Measurements from ENCODE around the gene CALCR.
"Not testable (repeated sequence)": the region's sequence is repeated elsewhere in the genome, so short reads cannot be mapped to it uniquely, and the experiment has no call there.

The CALCR gene

DNA sequence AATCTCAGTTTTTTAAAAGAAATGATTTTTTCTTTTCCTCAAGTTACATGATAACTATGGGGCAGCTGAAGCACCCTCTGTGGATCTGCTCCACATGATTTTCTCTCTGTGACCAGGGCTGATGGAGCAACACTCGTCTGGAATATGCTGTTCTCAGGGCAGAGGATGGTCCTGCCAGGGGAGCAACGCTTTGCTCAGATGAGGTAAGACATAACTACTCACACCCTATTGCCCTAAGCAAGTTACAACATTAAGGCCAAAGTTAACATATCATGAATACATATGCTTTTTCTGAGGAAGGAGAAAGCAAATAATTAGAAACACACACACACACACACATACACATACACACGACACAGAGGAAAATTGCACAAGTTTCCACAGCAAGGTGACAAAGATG, 71.4 kb downstream of the CALCR start:
- no peaks in the 10 kb centered on the region for H3K4me1 ChIP-seq (ENCODE audit: insufficient read depth, low read length)
- no peak overlapping the region for H3K27ac ChIP-seq (ENCODE audit: low read length)
- no peaks in the 10 kb centered on the region for H3K27me3 ChIP-seq (ENCODE audit: insufficient read depth, low read length)
- H3K9ac ChIP-seq (ENCODE audit: low read depth, low read length) = no peak overlapping the region
- no peaks in the 10 kb centered on the region for H3K9me3 ChIP-seq (ENCODE audit: insufficient read depth, low read depth, low read length)
- no peaks in the 10 kb centered on the region for H3K36me3 ChIP-seq (ENCODE audit: insufficient read depth, low read depth, low read length)
- no peak overlapping the region for H3K4me3 ChIP-seq (ENCODE audit: low read length)

DNA sequence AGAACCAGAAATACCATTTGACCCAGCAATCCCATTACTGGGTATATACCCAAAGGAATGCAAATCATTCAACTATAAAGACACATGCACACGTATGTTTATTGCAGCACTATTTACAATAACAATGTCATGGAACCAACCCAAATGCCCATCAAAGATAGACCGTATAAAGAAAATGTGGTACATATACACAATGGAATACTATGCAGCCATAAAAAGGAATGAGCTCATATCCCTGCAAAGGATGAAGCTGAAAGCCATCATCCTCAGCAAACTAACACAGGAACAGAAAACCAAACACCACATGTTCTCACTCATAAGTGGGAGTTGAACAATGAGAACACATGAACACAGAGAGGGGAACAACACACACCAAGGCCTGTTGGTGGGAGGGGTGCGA, 82.7 kb downstream of the CALCR start:
- not testable (repeated sequence) for H3K9me3 ChIP-seq (ENCODE audit: insufficient read depth, low read depth, low read length)

DNA sequence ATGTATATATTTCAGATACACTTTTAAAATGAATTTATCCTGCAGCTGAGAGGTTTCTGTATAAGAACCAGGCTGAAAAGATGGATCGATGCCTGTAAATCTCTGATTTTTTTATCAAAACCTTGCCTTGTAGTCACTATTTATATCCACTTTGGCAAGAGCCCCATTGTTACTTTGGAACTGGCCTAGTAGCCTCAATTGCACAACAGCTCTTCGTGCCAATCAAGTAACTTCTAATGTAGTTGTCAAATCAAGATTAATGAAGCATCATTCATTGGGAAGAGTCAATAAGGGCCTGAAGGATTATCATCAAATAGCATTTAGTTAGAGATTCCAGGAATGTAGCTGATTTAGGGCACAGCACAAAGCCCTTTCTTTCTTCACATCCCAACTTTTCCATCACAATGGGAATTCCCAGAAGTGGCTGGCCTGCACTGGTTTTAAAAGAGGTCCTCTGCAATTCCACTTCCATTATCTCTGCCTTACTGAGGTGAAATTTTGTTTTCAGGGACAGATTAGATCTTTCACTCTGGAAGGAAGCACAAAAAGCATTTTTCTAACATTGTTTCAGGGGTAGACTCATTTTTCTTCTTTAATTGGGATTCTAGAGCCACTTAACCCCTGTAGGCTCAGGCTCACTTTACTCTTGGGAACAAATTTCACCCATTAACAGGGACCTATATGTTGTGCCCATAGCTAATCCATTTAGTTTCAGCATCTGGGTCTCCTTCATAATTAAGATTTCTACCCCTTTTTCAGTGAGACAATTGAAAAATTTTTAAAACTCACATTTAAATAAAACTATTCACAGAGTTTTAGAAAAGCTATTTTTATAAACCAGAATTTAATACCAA, 97.8 kb downstream of the CALCR start:
- peak overlapping the region; percentile 64; the same call in 1 of the 2 replicates for H3K9ac ChIP-seq (ENCODE audit: low read depth, low read length)
- H3K4me3 ChIP-seq (ENCODE audit: low read length) = peak overlapping the region; percentile 56
- H3K9me3 ChIP-seq (ENCODE audit: insufficient read depth, low read depth, low read length) = no peaks in the 10 kb centered on the region
- H3K4me1 ChIP-seq (ENCODE audit: insufficient read depth, low read length) = peaks cover 46% of the 10 kb centered on the region
- no peaks in the 10 kb centered on the region for H3K36me3 ChIP-seq (ENCODE audit: insufficient read depth, low read depth, low read length)
- no peaks in the 10 kb centered on the region for H3K27me3 ChIP-seq (ENCODE audit: insufficient read depth, low read length)
- peak overlapping the region; percentile 41 for H3K27ac ChIP-seq (ENCODE audit: low read length)

More for the DNA sequence above, 82.7 kb downstream of the CALCR start:
- H3K4me1 ChIP-seq (ENCODE audit: insufficient read depth, low read length); H3K9ac ChIP-seq (ENCODE audit: low read depth, low read length); H3K36me3 ChIP-seq (ENCODE audit: insufficient read depth, low read depth, low read length); H3K4me3 ChIP-seq (ENCODE audit: low read length); H3K27ac ChIP-seq (ENCODE audit: low read length); H3K27me3 ChIP-seq (ENCODE audit: insufficient read depth, low read length): not testable (repeated sequence)

DNA sequence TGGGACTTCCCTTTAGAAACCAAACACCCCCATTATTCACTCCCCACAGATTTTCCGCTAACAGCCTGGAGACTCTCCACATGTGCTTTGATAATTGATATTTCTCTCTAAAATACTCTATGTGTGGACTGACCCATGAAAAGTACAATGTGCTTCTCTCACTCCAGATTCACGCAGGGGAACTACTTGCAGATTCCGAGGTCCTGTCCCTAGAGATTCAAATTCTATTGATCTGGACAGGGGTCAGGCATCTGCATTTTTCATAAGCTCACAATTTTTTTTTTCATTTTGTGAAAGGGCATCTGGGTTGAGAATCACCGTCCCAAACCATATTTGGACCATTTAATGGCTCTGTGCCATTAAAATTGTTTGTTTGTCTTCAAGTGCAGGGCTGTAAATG, 98.7 kb downstream of the CALCR start:
- H3K4me3 ChIP-seq (ENCODE audit: low read length) = 0 out of 2 replicates have a peak overlapping the region, but pooled peaks have one; percentile 3
- H3K4me1 ChIP-seq (ENCODE audit: insufficient read depth, low read length) = peaks cover 44% of the 10 kb centered on the region
- no peak overlapping the region for H3K9ac ChIP-seq (ENCODE audit: low read depth, low read length)
- H3K36me3 ChIP-seq (ENCODE audit: insufficient read depth, low read depth, low read length) = no peaks in the 10 kb centered on the region
- no peaks in the 10 kb centered on the region for H3K9me3 ChIP-seq (ENCODE audit: insufficient read depth, low read depth, low read length)
- no peaks in the 10 kb centered on the region for H3K27me3 ChIP-seq (ENCODE audit: insufficient read depth, low read length)
- H3K27ac ChIP-seq (ENCODE audit: low read length) = peak overlapping the region; percentile 3

DNA sequence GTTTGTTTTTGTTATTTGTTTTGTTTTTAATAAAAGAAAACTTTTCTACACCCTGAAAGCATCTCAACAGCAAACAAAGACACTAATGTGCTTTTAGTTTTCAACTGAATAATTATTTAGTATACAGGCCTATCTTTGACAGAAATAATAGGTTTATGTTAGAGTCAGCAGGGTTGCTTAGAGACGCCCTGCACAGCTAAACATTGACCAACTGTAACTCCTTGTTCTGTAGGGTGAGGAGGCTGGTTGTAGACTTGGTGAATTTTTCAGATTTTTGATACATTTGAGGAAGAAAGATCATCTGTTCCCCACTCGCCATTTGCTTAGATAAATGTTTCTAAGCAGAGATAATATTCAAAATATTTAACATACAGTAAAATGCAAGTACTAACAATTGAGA, 103.1 kb downstream of the CALCR start:
- no peaks in the 10 kb centered on the region for H3K9me3 ChIP-seq (ENCODE audit: insufficient read depth, low read depth, low read length)
- H3K4me3 ChIP-seq (ENCODE audit: low read length) = no peak overlapping the region
- no peak overlapping the region for H3K9ac ChIP-seq (ENCODE audit: low read depth, low read length)
- H3K27me3 ChIP-seq (ENCODE audit: insufficient read depth, low read length) = no peaks in the 10 kb centered on the region
- H3K4me1 ChIP-seq (ENCODE audit: insufficient read depth, low read length) = peaks cover 31% of the 10 kb centered on the region; the same call in 1 of the 2 replicates
- H3K36me3 ChIP-seq (ENCODE audit: insufficient read depth, low read depth, low read length) = no peaks in the 10 kb centered on the region
- H3K27ac ChIP-seq (ENCODE audit: low read length) = no peak overlapping the region

DNA sequence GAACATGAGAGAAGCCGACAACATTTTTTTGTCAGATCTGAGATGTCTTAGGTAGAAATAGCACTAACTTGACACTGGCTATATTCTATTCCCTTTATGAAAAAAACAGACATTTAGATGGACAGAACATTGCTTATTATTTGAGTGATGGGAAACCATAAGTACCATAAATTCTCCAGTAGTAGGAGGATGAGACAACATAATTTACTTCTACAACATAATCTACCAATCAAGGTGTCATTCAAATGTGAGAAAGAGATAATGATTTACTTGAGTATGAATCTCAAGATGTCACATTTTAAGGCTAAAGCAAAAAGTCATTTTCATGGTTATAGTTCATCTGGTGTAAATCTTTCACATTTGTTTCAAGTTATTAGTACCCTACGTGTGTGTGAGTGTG, 110.8 kb downstream of the CALCR start:
- Histone ChIP-seq H3K27me3 (ENCODE audit: insufficient read depth, low read length) (no peaks in the 10 kb centered on the region), H3K9me3 (ENCODE audit: insufficient read depth, low read depth, low read length) (no peaks in the 10 kb centered on the region), H3K4me1 (ENCODE audit: insufficient read depth, low read length) (no peaks in the 10 kb centered on the region), H3K9ac (ENCODE audit: low read depth, low read length) (no peak overlapping the region), H3K27ac (ENCODE audit: low read length) (no peak overlapping the region), H3K36me3 (ENCODE audit: insufficient read depth, low read depth, low read length) (no peaks in the 10 kb centered on the region), H3K4me3 (ENCODE audit: low read length) (no peak overlapping the region)

DNA sequence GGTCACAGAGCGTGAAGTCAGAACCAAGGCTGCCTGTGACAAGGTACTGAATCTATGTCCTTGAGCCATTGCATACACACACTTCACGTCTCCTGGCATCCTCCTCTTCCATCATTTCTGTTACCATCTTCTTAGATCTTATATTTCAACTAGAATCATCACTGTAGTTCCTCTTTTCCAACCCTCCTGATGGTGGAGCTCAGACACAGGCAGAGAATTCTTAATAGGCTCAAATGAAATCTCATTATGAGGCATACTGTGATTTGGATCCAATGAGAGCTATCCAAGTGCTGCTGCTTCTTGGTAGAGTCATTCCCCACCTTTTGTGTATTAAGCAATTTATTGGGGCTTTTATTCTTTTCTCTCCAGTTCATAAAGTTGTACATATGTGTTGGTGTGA, 113.2 kb downstream of the CALCR start:
- Histone ChIP-seq H3K4me1 (ENCODE audit: insufficient read depth, low read length) (no peaks in the 10 kb centered on the region), H3K27ac (ENCODE audit: low read length) (no peak overlapping the region), H3K9ac (ENCODE audit: low read depth, low read length) (no peak overlapping the region), H3K27me3 (ENCODE audit: insufficient read depth, low read length) (no peaks in the 10 kb centered on the region), H3K4me3 (ENCODE audit: low read length) (no peak overlapping the region), H3K9me3 (ENCODE audit: insufficient read depth, low read depth, low read length) (no peaks in the 10 kb centered on the region), H3K36me3 (ENCODE audit: insufficient read depth, low read depth, low read length) (no peaks in the 10 kb centered on the region)

DNA sequence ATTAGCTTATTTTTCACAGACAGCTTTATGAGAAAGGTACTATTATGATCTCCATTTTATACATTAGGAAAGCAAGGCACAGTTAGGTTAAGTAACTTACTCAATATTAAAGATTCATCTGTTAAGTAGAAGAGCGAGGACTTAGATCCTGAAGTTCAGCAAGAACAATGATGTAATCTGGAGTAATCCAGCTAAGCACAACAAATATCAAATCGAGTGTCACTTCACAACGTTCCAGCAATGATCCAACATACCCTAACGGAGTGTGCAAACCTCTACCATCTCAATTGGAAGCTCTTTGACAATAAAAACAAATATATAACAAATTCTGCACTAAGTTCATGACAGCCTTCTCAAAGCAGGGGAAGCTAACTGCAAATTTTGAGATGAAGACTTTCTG, 121.3 kb downstream of the CALCR start:
- Histone ChIP-seq H3K36me3 (ENCODE audit: insufficient read depth, low read depth, low read length) (no peaks in the 10 kb centered on the region), H3K4me1 (ENCODE audit: insufficient read depth, low read length) (no peaks in the 10 kb centered on the region), H3K4me3 (ENCODE audit: low read length) (no peak overlapping the region), H3K27ac (ENCODE audit: low read length) (no peak overlapping the region), H3K9me3 (ENCODE audit: insufficient read depth, low read depth, low read length) (no peaks in the 10 kb centered on the region), H3K27me3 (ENCODE audit: insufficient read depth, low read length) (no peaks in the 10 kb centered on the region), H3K9ac (ENCODE audit: low read depth, low read length) (no peak overlapping the region)

DNA sequence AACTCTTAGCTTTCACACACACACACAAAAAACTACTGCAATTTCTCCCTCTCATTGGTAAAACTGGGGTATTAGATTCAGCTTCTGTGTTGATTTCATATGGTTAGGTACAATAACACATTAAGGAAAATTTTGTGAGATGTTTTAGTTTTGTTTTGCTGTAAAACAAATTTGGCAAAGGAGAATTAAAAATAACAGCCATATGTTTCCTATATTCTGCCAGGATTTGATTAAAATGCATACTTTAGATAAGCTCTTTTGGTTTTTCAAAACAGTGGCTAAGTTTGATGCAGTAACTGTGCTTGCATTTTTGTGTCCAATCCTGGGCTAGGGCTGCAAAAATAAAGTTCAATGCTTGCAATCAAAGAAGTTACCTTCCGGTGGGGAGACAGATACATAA, 126.3 kb downstream of the CALCR start:
- Histone ChIP-seq H3K9ac (ENCODE audit: low read depth, low read length) (no peak overlapping the region), H3K4me3 (ENCODE audit: low read length) (no peak overlapping the region), H3K27ac (ENCODE audit: low read length) (no peak overlapping the region), H3K4me1 (ENCODE audit: insufficient read depth, low read length) (no peaks in the 10 kb centered on the region), H3K27me3 (ENCODE audit: insufficient read depth, low read length) (no peaks in the 10 kb centered on the region), H3K36me3 (ENCODE audit: insufficient read depth, low read depth, low read length) (no peaks in the 10 kb centered on the region), H3K9me3 (ENCODE audit: insufficient read depth, low read depth, low read length) (no peaks in the 10 kb centered on the region)

DNA sequence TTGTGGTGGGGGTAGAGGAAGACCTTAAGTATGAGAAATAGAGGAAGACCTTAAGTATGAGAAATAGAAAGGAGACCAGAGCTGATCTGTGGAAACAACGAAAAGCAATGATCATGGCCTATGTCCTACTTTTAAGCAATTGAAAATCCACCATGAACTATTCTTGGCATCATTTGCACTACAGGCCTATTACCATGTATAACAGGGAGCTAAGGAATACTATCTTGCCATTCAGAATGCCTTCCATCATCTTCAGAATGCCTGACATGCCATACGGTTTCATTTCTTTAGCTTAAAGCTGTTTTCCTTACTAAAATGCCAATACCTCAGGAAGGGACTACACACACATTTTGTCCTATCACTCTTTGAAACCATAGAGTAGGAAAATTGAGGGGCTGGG, 127.0 kb downstream of the CALCR start:
- H3K27me3 ChIP-seq (ENCODE audit: insufficient read depth, low read length) = no peaks in the 10 kb centered on the region
- no peak overlapping the region for H3K4me3 ChIP-seq (ENCODE audit: low read length)
- no peaks in the 10 kb centered on the region for H3K36me3 ChIP-seq (ENCODE audit: insufficient read depth, low read depth, low read length)
- H3K4me1 ChIP-seq (ENCODE audit: insufficient read depth, low read length) = no peaks in the 10 kb centered on the region
- H3K9ac ChIP-seq (ENCODE audit: low read depth, low read length) = no peak overlapping the region
- H3K27ac ChIP-seq (ENCODE audit: low read length) = no peak overlapping the region
- H3K9me3 ChIP-seq (ENCODE audit: insufficient read depth, low read depth, low read length) = no peaks in the 10 kb centered on the region

DNA sequence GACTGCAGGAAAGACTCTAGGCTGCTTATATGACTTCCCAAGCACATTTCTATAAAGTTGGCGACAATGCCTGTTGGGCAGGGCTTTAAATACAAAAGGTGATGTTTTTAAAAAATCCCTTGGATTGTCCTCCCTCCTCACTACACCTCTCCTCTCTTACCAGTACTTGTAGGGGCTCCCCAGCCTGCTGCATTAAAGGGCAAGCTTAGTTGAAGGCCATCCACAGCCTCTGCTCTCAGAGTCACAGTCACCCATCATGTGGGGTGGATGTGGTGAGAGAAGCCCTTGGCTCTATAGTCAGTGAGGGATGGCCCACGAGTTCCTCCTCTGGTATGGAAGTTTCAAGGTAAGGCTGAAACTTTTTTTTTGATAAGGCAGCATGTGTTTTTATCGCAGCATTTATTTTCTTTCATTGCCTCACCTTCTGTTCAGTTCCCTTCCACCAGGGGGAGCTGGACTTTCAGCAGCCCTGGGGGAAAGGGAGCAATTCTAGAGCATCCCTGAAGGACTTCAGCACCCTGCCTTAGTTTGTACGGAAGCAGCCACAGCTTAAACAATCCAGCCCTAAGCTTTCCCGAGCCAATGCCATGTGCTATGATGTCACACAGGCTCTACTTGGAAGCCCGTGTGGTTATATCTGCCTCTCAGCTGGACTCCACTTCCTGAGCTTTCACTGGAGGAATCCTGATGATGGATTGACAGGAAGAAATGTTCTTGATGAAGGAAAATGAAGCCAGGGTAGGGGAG, 131.9 kb downstream of the CALCR start:
- Histone ChIP-seq H3K4me3 (ENCODE audit: low read length) (no peak overlapping the region), H3K36me3 (ENCODE audit: insufficient read depth, low read depth, low read length) (no peaks in the 10 kb centered on the region), H3K9ac (ENCODE audit: low read depth, low read length) (no peak overlapping the region), H3K27ac (ENCODE audit: low read length) (no peak overlapping the region), H3K9me3 (ENCODE audit: insufficient read depth, low read depth, low read length) (no peaks in the 10 kb centered on the region), H3K4me1 (ENCODE audit: insufficient read depth, low read length) (no peaks in the 10 kb centered on the region), H3K27me3 (ENCODE audit: insufficient read depth, low read length) (no peaks in the 10 kb centered on the region)

DNA sequence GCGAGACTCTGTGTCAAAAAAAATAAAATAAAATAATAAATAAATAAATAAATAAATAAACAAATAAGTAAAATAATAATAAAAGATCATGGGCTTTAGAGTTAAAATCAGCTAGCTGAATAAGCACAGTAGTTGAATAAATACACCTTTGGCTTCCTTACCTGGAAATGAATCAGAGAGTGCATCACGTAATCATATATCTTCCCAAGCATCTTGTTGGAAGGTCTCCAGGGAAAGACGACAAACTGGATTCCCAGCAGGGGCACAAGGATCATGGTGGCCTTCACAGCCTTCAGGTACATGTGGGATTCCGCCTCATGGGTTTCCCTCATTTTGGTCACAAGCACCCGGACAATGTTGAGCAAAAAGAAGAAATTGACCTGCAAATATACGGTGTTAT, 138.7 kb downstream of the CALCR start:
- H3K4me3 ChIP-seq (ENCODE audit: low read length) = no peak overlapping the region
- no peaks in the 10 kb centered on the region for H3K27me3 ChIP-seq (ENCODE audit: insufficient read depth, low read length)
- no peaks in the 10 kb centered on the region for H3K36me3 ChIP-seq (ENCODE audit: insufficient read depth, low read depth, low read length)
- no peak overlapping the region for H3K9ac ChIP-seq (ENCODE audit: low read depth, low read length)
- no peaks in the 10 kb centered on the region for H3K9me3 ChIP-seq (ENCODE audit: insufficient read depth, low read depth, low read length)
- H3K4me1 ChIP-seq (ENCODE audit: insufficient read depth, low read length) = no peaks in the 10 kb centered on the region
- H3K27ac ChIP-seq (ENCODE audit: low read length) = no peak overlapping the region
